Activated T-helper 2 cell treated with anti-CD3 and anti-CD28 coated beads, Interferon-gamma antibody, Interleukin-2, Interleukin-4, amounts not matched to agents 10 μg/mL and 5 μg/mL and 100 μg/mL, durations not matched to agents 14 hours and 24 hours and 36 hours (primary cell): ENCODE measurements around the gene GNAL. TPM values are rescaled to one million over a fixed set of nuclear protein-coding genes. Genes with fewer than 3 reads are reported as not detected.
"Not testable (repeated sequence)": the region's sequence is repeated elsewhere in the genome, so short reads cannot be mapped to it uniquely, and the experiment has no call there.

ENCODE experiments used
- DNase-seq: peaks from one replicate; pipeline ENCODE4 v3.0.0; 2021; ENCODE audit warnings: low spot score
- H3K27ac Mint-ChIP-seq: one replicate; pipeline ENCODE4 v1.8.0; 2021; ENCODE audit warnings: mixed read lengths
- H3K27me3 Mint-ChIP-seq: one replicate; pipeline ENCODE4 v1.8.0; 2021; ENCODE audit warnings: low read depth, mixed read lengths
- H3K36me3 Mint-ChIP-seq: one replicate; pipeline ENCODE4 v1.8.0; 2021; ENCODE audit warnings: low read depth, mixed read lengths
- H3K4me1 Mint-ChIP-seq: one replicate; pipeline ENCODE4 v1.8.0; 2021; ENCODE audit warnings: low read depth, mixed read lengths
- H3K4me3 Mint-ChIP-seq: one replicate; pipeline ENCODE4 v1.8.0; 2021; ENCODE audit warnings: low read depth, mild to moderate bottlenecking, moderate library complexity, mixed read lengths
- H3K9me3 Mint-ChIP-seq: one replicate; pipeline ENCODE4 v1.8.0; 2021; ENCODE audit warnings: mixed read lengths
- intact Hi-C: fragments of 100-400 bp; cut with micrococcal nuclease; formaldehyde crosslinking; loops from one replicate; pipeline ENCODE4 v1.15.1; 2023
- total RNA-seq: library from RNA; stranded (reverse); gene quantifications from 2 replicates; pipeline ENCODE4 v1.2.3, GENCODE V29; 2022

GNAL gene
- total RNA-seq, 1 donor from 2014 or later, result 0.52 TPM

- Mint-ChIP-seq H3K27ac (no peak overlapping the region), H3K9me3 (no peaks in the 10 kb centered on the region), H3K4me1 (peaks cover 26% of the 10 kb centered on the region), H3K4me3 (no peak overlapping the region), H3K27me3 (no peaks in the 10 kb centered on the region), H3K36me3 (peaks cover 70% of the 10 kb centered on the region)
- intact Hi-C loops, result no loop called here
- DNase-seq, result no peak
These were observed 199.7 kb downstream of the GNAL start for GRCh38 chr18:11888726-11889125.

DNA sequence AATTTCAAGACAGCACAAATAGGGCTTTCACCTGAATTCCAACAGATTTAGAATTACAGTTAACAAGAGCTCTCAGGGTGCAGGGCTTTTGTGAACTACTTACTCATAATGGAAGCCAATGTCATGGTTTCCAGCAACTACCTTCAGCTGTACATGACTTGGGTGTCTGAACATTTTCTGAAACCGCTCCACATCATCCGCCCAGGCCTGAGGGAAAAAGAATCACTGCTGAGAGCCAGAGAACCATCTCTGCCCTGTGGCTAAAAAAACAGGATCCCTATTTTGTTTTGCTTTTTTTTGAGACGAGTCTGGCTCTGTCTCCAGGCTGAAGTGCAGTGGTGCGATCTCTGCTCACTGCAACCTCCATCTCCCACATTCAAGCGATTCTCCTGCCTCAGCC, 200.2 kb downstream of the GNAL start:
- H3K27ac Mint-ChIP-seq, result no peak overlapping the region
- H3K36me3 Mint-ChIP-seq, result peaks cover 70% of the 10 kb centered on the region
- no peaks in the 10 kb centered on the region for H3K9me3 Mint-ChIP-seq
- H3K4me3 Mint-ChIP-seq, result no peak overlapping the region
- no peak for DNase-seq
- peaks cover 28% of the 10 kb centered on the region for H3K4me1 Mint-ChIP-seq
- intact Hi-C loops, result no loop called here
- no peaks in the 10 kb centered on the region for H3K27me3 Mint-ChIP-seq

- intact Hi-C loops, result no loop called here
- Mint-ChIP-seq H3K4me1 (peaks cover 24% of the 10 kb centered on the region), H3K4me3 (no peak overlapping the region), H3K36me3 (peaks cover 69% of the 10 kb centered on the region), H3K9me3 (no peaks in the 10 kb centered on the region), H3K27me3 (no peaks in the 10 kb centered on the region), H3K27ac (no peak overlapping the region)
- DNase-seq, result no peak
These were observed 202.7 kb downstream of the GNAL start for GRCh38 chr18:11891737-11892136.

GRCh38 chr18:11892438-11892837, 203.4 kb downstream of the GNAL start:
- H3K27me3 Mint-ChIP-seq, DNase-seq, H3K4me3 Mint-ChIP-seq, H3K9me3 Mint-ChIP-seq, intact Hi-C loops, H3K27ac Mint-ChIP-seq: not testable (repeated sequence)
- H3K36me3 Mint-ChIP-seq, result peaks cover 70% of the 10 kb centered on the region
- H3K4me1 Mint-ChIP-seq, result peaks cover 17% of the 10 kb centered on the region

GRCh38 chr18:11897781-11898180, 208.7 kb downstream of the GNAL start:
- Mint-ChIP-seq H3K4me3 (no peak overlapping the region), H3K9me3 (no peaks in the 10 kb centered on the region), H3K27ac (no peak overlapping the region), H3K4me1 (peaks cover 7% of the 10 kb centered on the region), H3K27me3 (no peaks in the 10 kb centered on the region), H3K36me3 (peaks cover 58% of the 10 kb centered on the region)
- DNase-seq, result no peak
- intact Hi-C loops, result no loop called here

GRCh38 chr18:11899063-11899462, 210.0 kb downstream of the GNAL start:
- H3K27me3 Mint-ChIP-seq, result no peaks in the 10 kb centered on the region
- DNase-seq, result no peak
- H3K27ac Mint-ChIP-seq, result no peak overlapping the region
- peaks cover 50% of the 10 kb centered on the region for H3K36me3 Mint-ChIP-seq
- no peaks in the 10 kb centered on the region for H3K9me3 Mint-ChIP-seq
- peaks cover 4% of the 10 kb centered on the region for H3K4me1 Mint-ChIP-seq
- intact Hi-C loops, result no loop called here
- no peak overlapping the region for H3K4me3 Mint-ChIP-seq

DNA sequence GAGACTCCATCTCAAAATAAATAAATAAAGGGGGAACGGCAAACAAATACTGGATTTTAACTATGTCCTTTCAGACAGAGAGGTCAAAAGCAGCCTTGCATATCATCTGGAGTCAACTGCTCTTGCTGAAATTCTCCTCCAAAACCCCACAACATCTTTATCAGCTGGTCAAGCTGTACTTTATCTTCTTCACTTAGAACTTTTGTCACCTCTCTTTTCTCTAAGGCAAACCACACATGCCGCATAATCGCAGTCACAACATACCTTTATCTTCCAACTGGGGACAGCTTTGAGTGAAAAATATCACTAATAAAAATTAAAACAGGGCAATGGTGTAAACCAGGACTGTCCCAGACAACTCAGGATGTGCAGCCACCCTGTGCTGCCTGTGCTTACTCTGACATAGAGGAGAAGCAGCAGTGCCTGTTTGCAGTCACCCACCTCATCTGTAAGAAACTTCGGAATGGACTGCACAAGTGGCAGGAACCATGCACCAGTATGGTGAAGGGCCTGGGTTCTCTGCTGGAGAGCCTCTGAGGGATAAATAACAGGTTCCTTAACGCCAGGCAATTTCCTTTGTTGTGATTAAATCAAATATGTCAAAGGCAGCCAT, 212.9 kb downstream of the GNAL start:
- Mint-ChIP-seq H3K4me1 (peaks cover 12% of the 10 kb centered on the region), H3K27ac (no peak overlapping the region), H3K4me3 (no peak overlapping the region), H3K36me3 (peaks cover 46% of the 10 kb centered on the region), H3K9me3 (no peaks in the 10 kb centered on the region), H3K27me3 (no peaks in the 10 kb centered on the region)
- DNase-seq, result no peak
- intact Hi-C loops, result no loop called here

DNA sequence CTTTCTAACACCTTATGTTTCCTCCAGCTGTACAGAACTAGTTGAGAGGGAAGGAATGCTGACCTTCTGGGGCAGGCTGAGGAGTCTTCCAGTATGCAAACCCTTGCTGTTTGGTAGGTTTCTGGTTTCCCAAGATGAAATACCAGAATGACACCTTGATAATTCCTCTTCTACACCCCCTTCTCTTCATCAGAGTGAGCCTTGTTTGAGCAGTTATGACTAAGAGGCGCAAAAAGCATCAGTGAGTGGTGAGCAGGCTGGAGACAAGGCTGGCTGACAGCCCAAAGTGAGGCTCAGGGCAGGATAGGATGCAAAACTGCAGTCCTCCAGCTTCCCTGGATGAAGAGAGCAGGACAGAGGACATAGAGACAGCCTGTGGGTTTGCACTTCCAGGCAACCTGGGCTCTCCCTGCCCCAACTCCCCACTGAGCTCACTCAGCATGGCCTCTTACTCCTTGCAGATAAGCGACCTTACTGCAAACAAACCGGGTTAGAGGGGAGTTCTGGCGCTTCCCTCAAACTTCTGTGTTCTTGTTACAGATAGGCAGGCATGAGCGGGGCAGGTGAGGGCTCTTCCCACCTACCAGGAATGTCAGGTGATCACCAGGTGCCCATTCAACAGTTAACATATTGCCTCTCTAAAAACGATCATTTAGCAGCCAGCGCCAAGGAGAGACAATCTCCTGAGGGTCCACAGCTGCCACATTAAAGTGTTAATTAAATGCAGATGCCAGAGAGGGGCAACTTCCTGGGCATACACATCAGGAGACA, 213.6 kb downstream of the GNAL start:
- H3K4me3 Mint-ChIP-seq, result no peak overlapping the region
- H3K36me3 Mint-ChIP-seq, result peaks cover 44% of the 10 kb centered on the region
- intact Hi-C loops, result no loop called here
- H3K27ac Mint-ChIP-seq, result no peak overlapping the region
- DNase-seq, result no peak
- peaks cover 18% of the 10 kb centered on the region for H3K4me1 Mint-ChIP-seq
- H3K9me3 Mint-ChIP-seq, result no peaks in the 10 kb centered on the region
- H3K27me3 Mint-ChIP-seq, result no peaks in the 10 kb centered on the region

- H3K27me3 Mint-ChIP-seq, result no peaks in the 10 kb centered on the region
- H3K4me1 Mint-ChIP-seq, result peaks cover 23% of the 10 kb centered on the region
- intact Hi-C loops, result no loop called here
- H3K9me3 Mint-ChIP-seq, result no peaks in the 10 kb centered on the region
- no peak for DNase-seq
- H3K4me3 Mint-ChIP-seq, result no peak overlapping the region
- H3K27ac Mint-ChIP-seq, result no peak overlapping the region
- H3K36me3 Mint-ChIP-seq, result peaks cover 38% of the 10 kb centered on the region
These were observed 216.5 kb downstream of the GNAL start for GRCh38 chr18:11905613-11906012.

DNA sequence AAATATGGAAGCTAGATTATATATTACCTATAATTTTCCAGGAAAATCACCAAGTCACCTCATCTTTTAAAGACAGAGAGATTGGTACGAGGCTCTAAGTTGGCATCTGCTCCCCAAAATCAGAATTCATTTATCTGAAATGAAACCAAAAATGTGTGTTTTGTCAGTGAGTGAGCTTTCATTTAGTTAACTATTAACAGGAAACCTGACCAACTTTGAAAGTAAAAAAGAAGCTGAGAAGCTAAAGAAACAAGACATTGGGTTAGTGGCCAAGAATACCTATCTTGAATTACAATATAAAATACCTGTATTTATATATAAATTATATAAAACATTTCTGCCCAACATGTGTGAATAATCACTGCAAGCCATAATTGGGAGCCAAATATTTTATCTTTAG, 217.1 kb downstream of the GNAL start:
- no peak overlapping the region for H3K4me3 Mint-ChIP-seq
- H3K9me3 Mint-ChIP-seq, result no peaks in the 10 kb centered on the region
- peaks cover 23% of the 10 kb centered on the region for H3K4me1 Mint-ChIP-seq
- no peak overlapping the region for H3K27ac Mint-ChIP-seq
- H3K27me3 Mint-ChIP-seq, result no peaks in the 10 kb centered on the region
- no peak for DNase-seq
- intact Hi-C loops, result no loop called here
- peaks cover 38% of the 10 kb centered on the region for H3K36me3 Mint-ChIP-seq

DNA sequence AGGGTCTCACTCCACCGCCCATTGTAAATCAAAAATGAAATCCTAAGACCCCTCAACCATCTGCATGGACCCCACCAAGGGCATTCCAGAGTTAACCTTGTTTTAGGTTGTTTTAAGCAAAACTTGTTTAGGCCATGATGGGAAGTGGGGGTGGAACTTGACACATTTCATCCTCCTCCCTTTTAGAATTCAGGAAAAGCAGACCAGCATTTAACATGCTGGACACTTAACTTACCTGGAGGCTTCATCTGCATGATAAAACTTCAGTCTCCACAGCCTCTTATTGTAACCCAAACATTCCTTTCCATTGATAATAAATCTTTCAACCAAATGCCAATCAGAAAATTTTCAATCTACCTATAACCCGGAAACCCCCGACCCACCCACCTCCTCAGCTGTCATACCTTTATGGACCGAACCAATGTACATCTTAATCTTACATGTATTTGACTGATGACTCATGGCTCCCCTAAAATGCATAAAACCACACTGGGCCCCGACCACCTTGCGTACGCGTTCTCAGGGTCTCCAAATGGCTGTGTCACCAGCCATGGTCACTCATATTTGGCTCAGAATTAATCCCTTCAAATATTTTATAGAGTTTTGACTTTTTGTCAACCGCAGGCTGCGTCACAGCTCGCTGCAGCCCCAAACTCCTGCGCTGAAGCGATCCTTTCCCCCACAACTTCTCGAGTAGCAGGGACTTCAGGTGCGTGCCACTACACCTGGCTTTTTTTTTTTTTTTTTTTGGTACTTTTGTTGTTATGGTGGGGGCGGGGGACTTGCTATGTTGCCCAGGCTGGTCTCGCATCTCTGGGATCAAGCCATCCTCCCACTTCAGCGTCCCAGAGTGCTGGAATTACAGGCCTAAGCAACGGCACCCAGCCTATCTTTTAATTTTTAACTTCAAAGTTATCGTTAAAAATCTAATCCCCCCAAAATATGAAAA, 218.1 kb downstream of the GNAL start:
- peaks cover 32% of the 10 kb centered on the region for H3K36me3 Mint-ChIP-seq
- H3K9me3 Mint-ChIP-seq, result no peaks in the 10 kb centered on the region
- H3K27me3 Mint-ChIP-seq, result no peaks in the 10 kb centered on the region
- H3K27ac Mint-ChIP-seq, result peak overlapping the region; percentile 81
- peak overlapping the region; percentile 90 for H3K4me3 Mint-ChIP-seq
- intact Hi-C loops, result no loop called here
- H3K4me1 Mint-ChIP-seq, result peaks cover 22% of the 10 kb centered on the region
- DNase-seq, result no peak

DNA sequence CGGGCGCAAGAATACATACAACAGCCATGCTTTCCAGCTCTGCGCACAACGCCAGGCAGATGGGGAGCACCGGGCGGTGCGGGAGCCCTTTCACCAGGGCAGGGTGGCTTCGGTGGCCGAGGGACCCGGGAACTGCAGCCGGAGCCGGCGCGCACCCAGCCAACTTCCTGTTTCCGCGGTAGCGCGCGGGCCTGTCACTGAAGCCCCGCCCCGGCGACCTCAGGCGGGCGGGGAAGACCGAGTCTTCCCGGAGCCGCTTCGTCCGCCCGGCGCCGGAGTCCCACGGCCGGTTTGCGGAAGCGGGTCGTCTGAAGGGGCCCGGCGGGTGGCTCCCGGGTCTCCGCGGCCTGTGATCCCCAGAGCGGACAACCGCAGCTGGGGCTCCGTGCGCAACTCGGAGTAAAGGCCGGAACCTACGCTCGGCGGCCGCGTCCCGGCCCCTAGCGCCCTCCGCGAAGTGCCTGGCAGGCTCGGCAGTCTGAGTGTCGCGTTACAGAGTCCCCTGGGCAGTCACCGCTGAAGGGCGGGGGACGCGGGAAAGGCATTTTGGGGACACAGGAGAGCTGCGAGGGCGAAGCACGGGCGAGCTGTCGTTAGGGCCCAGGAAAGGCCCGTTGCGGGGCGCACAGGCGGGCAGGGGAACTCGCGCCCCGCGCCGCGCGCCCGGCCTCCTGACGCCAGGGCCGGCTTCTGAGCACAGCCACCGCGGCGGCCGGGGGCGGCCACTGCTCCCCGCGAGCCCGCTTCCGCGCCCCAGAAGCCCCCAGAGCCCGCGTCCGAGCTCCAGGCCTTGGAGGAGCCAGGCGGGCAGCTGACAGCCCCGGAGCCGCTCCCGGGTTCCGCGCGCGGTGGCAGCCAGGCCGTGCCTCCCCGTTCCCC, 219.4 kb downstream of the GNAL start, which contains the start of gene MPPE1:
Gene MPPE1, minus strand, starts transcription at position 136 of the 879 bp plus-strand sequence. CDS start 11,053 bp downstream, outside the sequence.
- Mint-ChIP-seq H3K9me3 (no peaks in the 10 kb centered on the region), H3K36me3 (peaks cover 27% of the 10 kb centered on the region), H3K27ac (peak within 1 kb of the TSS; percentile 87), H3K4me3 (peak within 1 kb of the TSS; percentile 90), H3K4me1 (peaks cover 22% of the 10 kb centered on the region), H3K27me3 (no peaks in the 10 kb centered on the region)
- DNase-seq, result peak; percentile 86
- intact Hi-C loops, result loop anchor here (1.0 to 2.0 kb wide), 4 partner anchors 21 to 73 kb away; partner anchors contain the start of genes CHMP1B and IMPA2
